HUES6 (cell line): ENCODE measurements around the gene MVB12B.

Experiments
- H3K27ac ChIP-seq: 2 replicates; pipeline ENCODE4 v1.7.0; 2013; ENCODE audit warnings: low read depth, mild to moderate bottlenecking, low read length, inconsistent platforms
- H3K27me3 ChIP-seq: 2 replicates; pipeline ENCODE4 v1.6.1; 2013; ENCODE audit warnings: low read length; ENCODE audit not compliant: control insufficient read depth, insufficient read depth
- H3K36me3 ChIP-seq: 2 replicates; pipeline ENCODE4 v1.6.1; 2013; ENCODE audit warnings: low read length; ENCODE audit not compliant: control insufficient read depth, insufficient read depth
- H3K4me1 ChIP-seq: 2 replicates; pipeline ENCODE4 v1.6.1; 2013; ENCODE audit warnings: low read length; ENCODE audit not compliant: control insufficient read depth, insufficient read depth
- H3K4me3 ChIP-seq: 2 replicates; pipeline ENCODE4 v1.5.1; 2013; ENCODE audit warnings: low read depth, low read length
- H3K9ac ChIP-seq: one replicate; pipeline ENCODE4 v1.6.1; 2013; ENCODE audit warnings: mild to moderate bottlenecking, low read length
- H3K9me3 ChIP-seq: 2 replicates; pipeline ENCODE4 v1.6.1; 2013; ENCODE audit warnings: low read depth, low read length; ENCODE audit not compliant: control insufficient read depth, insufficient read depth

Gene MVB12B

GRCh38 chr9:126479515-126479914, 152.9 kb downstream of the MVB12B start:
- H3K27ac ChIP-seq, result no peak overlapping the region
- peaks cover 3% of the 10 kb centered on the region; the same call in 1 of the 2 replicates for H3K27me3 ChIP-seq
- H3K4me3 ChIP-seq, result no peak overlapping the region
- 0 out of 2 replicates have a peak, but pooled peaks cover 4% of the 10 kb centered on the region for H3K9me3 ChIP-seq
- peaks cover 13% of the 10 kb centered on the region; the same call in 1 of the 2 replicates for H3K4me1 ChIP-seq
- H3K36me3 ChIP-seq, result no peaks in the 10 kb centered on the region
- H3K9ac ChIP-seq, result no peak overlapping the region

- Histone ChIP-seq H3K27ac (no peak overlapping the region), H3K4me1 (peaks cover 10% of the 10 kb centered on the region; the same call in 1 of the 2 replicates), H3K9me3 (0 out of 2 replicates have a peak, but pooled peaks cover 4% of the 10 kb centered on the region), H3K9ac (no peak overlapping the region), H3K4me3 (no peak overlapping the region), H3K36me3 (no peaks in the 10 kb centered on the region), H3K27me3 (peaks cover 3% of the 10 kb centered on the region; the same call in 1 of the 2 replicates)
Measured at GRCh38 chr9:126480813-126481212, 154.2 kb downstream of the MVB12B start.

GRCh38 chr9:126481862-126482261, 155.2 kb downstream of the MVB12B start:
- Histone ChIP-seq H3K4me3 (no peak overlapping the region; the same call in 1 of the 2 replicates), H3K27me3 (peaks cover 3% of the 10 kb centered on the region; the same call in 1 of the 2 replicates), H3K36me3 (no peaks in the 10 kb centered on the region), H3K9ac (no peak overlapping the region), H3K9me3 (0 out of 2 replicates have a peak, but pooled peaks cover 4% of the 10 kb centered on the region), H3K27ac (no peak overlapping the region), H3K4me1 (peaks cover 6% of the 10 kb centered on the region; the same call in 1 of the 2 replicates)

DNA sequence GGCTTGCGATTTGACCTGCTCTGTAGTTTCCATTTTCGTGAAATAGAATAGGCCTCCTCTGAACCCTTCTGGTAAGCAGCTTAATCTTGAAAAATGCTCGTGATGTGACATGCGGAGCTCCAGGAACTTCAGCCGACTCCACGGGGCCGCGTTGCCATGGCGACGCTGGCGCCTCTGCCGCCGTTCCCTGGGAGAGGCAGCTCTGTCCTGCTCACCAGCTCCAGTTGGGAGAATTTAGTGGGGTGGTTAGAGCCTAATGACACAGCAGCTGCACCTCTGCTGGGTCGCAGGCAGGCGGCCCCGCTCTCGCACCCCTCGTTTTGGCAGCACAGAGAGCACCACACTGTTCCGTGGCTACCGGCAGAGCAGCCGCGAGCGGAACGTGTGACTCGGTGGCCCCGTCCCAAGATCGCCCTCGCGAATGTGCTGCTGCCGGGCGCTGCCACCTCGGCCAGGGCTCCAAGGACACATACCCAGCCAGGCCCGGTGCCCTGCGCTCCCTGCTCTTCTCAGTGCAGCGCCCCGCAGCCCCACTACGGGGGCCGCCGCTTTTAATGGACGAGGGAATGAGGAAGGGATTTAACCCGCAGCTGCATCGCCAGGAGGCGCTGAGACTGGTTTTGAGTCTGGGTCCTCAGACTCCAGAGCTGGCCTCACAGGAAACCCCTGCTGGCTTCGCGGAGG, 155.9 kb downstream of the MVB12B start:
- no peaks in the 10 kb centered on the region for H3K9me3 ChIP-seq
- peak overlapping the region; percentile 60 for H3K4me3 ChIP-seq
- H3K27me3 ChIP-seq, result peaks cover 3% of the 10 kb centered on the region; the same call in 1 of the 2 replicates
- H3K9ac ChIP-seq, result no peak overlapping the region
- no peaks in the 10 kb centered on the region for H3K36me3 ChIP-seq
- H3K4me1 ChIP-seq, result peaks cover 6% of the 10 kb centered on the region; the same call in 1 of the 2 replicates
- no peak overlapping the region for H3K27ac ChIP-seq

GRCh38 chr9:126483468-126484073, 156.9 kb downstream of the MVB12B start:
- Histone ChIP-seq H3K36me3 (no peaks in the 10 kb centered on the region), H3K9ac (no peak overlapping the region), H3K9me3 (no peaks in the 10 kb centered on the region), H3K4me1 (peaks cover 6% of the 10 kb centered on the region; the same call in 1 of the 2 replicates), H3K4me3 (no peak overlapping the region), H3K27me3 (peaks cover 3% of the 10 kb centered on the region; the same call in 1 of the 2 replicates), H3K27ac (no peak overlapping the region)

DNA sequence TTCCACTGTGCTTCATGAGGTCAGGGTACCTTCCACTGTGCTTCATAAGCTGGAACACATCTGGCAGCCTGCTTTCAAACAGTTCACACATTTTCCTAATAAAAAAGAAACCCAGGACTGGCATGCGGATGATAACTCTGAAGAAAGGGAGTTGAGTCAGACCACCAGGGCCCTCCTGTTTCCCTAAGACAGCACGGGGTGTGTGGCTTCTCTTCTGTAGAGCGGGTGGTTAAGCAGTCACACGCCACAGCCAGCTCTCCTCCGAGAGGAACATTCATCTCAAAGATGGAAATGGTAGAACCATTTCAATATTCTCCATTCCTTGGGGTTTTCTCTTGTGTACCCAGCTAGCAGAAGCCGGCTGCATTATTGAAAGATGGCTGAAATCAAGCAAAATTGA, 159.0 kb downstream of the MVB12B start:
- Histone ChIP-seq H3K4me3 (no peak overlapping the region), H3K36me3 (no peaks in the 10 kb centered on the region), H3K9ac (no peak overlapping the region), H3K9me3 (no peaks in the 10 kb centered on the region), H3K27me3 (peaks cover 7% of the 10 kb centered on the region; the same call in 1 of the 2 replicates), H3K27ac (no peak overlapping the region), H3K4me1 (peaks cover 6% of the 10 kb centered on the region; the same call in 1 of the 2 replicates)

DNA sequence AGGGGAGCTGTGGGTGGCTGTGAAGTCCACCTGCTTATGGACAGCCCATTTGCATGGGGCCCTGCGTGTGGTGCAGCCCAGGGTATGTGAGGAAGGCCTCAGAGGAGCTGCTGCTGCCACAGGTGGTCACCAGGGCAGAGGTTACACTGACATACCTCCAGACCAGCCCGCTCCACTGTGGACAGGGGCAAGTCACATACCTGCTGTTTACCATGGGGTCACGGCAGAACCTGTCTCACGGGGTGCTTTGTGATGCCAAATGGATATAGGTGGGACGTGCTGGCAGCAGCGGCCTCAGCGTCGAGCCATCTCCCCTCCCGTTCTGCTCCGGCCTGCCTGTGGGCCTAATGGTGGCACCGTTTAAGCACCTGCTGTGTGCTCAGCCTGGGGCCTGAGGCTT, 159.6 kb downstream of the MVB12B start:
- no peaks in the 10 kb centered on the region for H3K9me3 ChIP-seq
- no peak overlapping the region for H3K4me3 ChIP-seq
- peaks cover 6% of the 10 kb centered on the region; the same call in 1 of the 2 replicates for H3K4me1 ChIP-seq
- H3K36me3 ChIP-seq, result no peaks in the 10 kb centered on the region
- H3K27ac ChIP-seq, result no peak overlapping the region
- peaks cover 12% of the 10 kb centered on the region; the same call in 1 of the 2 replicates for H3K27me3 ChIP-seq
- no peak overlapping the region for H3K9ac ChIP-seq

DNA sequence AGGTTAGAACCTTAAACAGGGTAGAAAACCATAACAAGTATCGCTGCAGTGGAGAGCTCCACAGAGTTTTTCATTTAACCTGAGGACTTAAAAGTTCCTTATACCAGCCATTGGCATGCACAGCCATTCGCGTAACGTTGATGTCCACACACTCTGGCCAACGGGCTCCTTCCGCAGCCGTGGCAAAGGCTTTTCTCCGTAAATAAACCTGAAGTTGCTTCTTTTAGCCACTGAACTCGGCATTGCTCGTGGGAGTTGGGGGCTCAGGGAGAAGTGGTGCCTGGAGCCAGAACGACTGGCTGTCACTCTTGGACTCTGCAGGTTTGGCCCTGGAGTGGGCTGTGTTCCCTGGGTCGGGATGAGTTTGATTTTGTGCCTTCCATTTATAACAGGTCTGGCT, 161.2 kb downstream of the MVB12B start:
- Histone ChIP-seq H3K27me3 (peaks cover 9% of the 10 kb centered on the region; the same call in 1 of the 2 replicates), H3K4me3 (no peak overlapping the region), H3K9ac (no peak overlapping the region), H3K4me1 (peaks cover 3% of the 10 kb centered on the region; the same call in 1 of the 2 replicates), H3K9me3 (no peaks in the 10 kb centered on the region), H3K36me3 (no peaks in the 10 kb centered on the region), H3K27ac (no peak overlapping the region)

GRCh38 chr9:126488310-126488709, 161.7 kb downstream of the MVB12B start:
- Histone ChIP-seq H3K27me3 (peaks cover 9% of the 10 kb centered on the region; the same call in 1 of the 2 replicates), H3K27ac (no peak overlapping the region), H3K9ac (no peak overlapping the region), H3K9me3 (no peaks in the 10 kb centered on the region), H3K4me3 (no peak overlapping the region), H3K36me3 (no peaks in the 10 kb centered on the region), H3K4me1 (no peaks in the 10 kb centered on the region)

DNA sequence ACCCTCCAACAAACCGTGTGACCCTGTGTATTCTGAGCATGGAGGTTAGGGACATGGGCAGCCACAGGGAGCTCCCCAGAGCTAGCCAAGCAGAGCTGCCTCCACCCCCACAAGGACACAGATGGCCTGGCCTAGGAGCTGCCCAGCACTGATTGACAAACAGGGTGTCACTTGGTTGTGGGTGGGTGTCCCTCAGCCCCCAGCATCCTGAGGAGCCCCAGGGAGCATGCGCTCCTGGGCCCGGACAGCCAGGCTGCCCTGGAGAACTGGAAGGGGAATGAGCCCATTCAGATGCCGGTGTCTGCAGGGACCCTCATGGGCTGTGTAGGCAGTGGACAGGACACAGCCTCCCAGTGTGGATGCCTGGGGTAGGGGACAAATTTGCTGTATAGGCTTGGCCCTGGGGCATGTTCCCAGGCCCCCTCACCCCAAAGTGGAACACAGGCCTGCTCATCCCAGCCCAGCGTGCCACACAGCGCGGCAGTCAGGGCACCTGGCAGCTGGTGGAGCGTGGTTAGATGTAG, 162.3 kb downstream of the MVB12B start:
- H3K27ac ChIP-seq, result no peak overlapping the region
- H3K9ac ChIP-seq, result no peak overlapping the region

More for the DNA sequence above, 162.3 kb downstream of the MVB12B start:
- Histone ChIP-seq H3K36me3 (no peaks in the 10 kb centered on the region), H3K9me3 (no peaks in the 10 kb centered on the region), H3K27me3 (peaks cover 9% of the 10 kb centered on the region; the same call in 1 of the 2 replicates), H3K4me3 (no peak overlapping the region), H3K4me1 (no peaks in the 10 kb centered on the region)
